Measurements from ENCODE around the gene TNFAIP2.
"Not testable (repeated sequence)": the region's sequence is repeated elsewhere in the genome, so short reads cannot be mapped to it uniquely, and the experiment has no call there.

TNFAIP2 gene

DNA sequence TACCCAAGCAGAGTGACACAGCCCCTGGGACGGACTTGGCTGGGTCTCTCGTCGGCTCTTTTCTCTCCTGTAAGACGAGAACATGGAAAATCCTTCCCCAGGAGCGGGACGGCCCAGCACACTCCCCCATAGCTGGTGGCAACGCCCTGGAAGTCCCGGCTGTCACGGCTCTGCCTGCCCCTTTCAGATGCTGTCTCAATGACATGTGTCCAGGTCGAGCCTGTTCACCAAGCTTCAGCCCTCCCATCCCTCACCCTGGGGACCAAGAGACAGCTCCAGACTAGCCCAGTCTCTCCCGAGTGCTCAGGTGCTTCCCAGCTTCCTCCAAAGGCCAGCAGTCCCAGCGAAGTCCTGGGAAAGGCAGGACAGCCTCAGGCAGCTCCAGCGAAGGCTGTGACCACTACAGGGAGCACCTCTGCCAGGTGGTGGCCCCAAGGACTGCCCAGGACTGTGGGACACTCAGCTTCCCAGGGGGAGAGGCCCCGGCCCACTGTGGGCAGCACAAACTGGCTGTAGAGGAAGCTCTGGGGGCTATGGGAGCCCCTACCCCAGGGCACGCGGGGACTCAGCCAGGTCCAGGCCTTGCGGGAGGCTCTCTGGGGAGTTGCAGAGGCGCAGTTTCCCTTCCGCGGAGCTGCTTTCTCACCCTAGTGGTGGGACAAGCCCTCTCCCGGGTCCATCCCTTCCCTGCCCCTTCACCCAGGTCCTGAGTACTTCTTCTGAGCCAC is 33.6 kb downstream of the TNFAIP2 start:
- DNase-seq: no peak

DNA sequence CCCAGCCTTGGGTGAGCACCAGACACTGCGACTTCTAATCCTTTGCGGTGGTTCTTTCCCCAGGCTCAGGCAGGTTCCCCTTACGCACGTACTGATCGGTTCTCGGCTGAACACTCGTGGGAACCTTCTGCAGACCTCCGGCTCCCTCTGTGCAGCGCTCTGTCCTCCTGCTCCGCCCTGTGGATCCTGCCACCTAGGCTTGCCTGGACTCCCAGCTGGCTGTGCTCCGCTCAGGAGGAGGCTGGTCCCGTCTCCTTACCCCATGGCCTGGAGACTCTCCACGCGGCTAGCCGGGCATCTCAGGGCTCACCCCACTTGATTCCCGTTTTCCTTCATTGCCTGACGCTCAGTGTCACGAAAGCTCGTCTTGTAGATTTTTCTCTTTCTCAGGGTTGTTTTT is 34.7 kb downstream of the TNFAIP2 start:
- no peak for DNase-seq

DNA sequence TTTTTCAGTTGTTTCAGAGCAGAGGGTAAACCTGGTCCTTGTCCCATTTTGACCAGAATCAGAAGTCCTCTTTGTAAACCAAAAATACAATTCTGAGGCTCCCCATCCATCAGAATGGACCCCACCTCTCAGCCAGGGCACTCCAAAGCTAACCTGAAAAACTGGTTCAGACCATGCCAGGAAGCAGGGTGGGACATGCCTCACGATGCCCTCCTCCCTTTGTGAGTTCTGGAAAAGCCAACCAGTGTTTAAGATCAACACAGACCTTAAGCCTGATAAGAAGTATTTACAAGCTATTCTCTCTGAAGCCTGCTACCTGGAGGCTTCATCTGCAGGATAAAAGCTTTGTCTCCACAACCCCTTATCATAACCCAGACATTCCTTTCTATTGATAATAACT is 35.4 kb downstream of the TNFAIP2 start:
- DNase-seq: no peak

DNA sequence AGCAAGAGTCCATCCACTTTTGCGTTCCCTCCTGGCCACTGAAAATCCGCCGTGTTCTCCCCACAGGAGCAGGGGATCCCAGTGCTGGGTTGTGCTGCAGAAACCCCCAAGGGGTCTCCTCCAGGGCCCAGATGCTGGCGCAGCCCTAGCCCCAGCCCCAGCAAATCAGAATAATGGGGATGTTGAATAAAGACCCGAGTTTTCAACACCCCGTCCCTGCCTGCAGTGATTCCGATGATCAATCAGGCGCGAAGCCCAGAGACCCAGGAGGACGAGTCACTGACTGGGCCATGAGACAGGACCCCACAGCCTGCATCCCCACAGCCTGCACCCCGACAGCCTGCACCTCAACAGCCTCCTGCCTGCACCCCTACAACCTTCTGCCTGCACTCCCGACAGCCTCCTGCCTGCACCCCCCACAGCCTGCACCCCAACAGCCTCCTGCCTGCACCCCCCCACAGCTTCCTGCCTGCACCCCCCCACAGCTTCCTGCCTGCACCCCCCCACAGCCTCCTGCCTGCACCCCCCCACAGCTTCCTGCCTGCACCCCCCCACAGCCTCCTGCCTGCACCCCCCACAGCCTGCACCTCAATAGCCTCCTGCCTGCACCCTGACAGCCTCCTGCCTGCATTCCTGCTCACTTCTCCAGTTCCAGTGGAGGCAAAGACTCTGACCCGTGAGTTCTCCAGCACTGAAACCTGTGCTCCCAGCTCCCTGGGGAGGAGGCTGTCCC is 37.2 kb downstream of the TNFAIP2 start:
- DNase-seq: no peak

DNA sequence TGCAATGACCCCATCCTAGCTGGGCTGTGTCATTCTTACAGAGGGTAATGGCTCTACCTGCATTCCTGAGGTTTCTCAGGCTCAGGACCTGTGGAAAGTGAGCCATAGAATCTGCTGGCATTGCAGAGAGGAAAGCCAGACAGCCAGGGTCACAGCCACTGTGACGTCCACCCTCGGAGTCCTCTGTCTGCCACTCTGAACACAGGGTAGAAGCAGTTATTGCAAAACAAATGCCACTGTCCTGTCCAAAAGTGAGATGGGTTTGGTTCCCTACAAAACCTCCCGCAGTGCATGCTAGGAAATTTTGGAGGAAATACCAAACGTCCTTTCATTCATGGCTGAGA is 37.8 kb downstream of the TNFAIP2 start:
- DNase-seq: no peak

DNA sequence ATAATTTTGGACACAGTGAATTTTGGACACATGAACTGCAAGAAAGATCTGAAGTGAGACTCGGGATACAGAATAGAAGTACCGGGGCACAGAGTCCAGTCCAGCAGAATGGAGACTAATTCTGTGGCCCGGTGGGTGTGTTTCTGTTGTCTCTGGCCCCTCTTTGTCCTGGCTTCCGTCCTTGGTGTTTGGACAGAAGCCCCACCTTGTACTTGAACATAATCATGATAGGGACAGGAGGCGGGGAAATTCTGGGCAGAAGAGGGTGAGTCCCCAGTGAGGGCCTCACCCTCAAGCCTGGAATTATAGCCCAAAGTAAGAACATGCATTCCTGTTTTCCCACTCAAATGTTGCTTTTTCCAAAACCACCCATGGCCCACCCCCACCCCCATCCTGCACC is 39.9 kb downstream of the TNFAIP2 start:
- no peak for DNase-seq

DNA sequence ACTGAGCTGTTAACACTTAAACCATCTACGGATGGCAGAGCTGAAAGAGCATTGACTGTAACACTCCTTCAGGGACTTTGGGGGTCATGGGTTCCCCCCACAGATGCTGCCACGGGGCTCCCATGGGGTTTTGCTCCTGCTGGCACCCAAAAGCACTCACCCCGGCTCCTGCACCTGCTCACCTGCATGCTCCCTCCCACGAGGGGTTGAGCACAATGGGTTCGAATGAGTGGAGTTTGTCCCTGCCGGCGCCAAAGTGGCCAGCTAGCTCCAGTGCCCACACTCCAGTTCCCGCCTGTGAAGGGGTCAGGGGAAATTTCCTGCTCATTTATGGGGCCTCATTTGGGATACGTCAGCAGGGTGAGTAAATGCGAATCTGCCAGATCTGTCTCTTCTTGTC is 40.7 kb downstream of the TNFAIP2 start:
- no peak for DNase-seq

DNA sequence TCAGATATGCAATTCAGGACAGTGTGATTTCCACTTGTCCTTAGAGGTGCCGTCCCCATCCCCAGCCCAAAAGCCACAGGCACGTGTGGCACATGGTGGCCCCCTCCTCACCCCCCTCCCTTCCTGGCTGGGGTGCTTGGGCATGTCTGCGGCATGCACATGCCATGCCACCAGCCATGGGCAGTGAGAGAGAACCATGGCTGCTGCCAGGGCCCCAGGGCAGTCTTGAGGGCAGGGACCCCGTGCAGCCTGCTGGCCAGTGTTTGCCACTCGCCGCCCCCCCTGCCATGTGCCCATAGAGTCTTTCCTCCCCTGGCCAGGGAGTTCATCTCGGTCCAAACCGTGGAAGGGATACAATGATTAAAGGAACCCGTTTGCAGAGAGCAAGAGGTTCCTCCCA is 41.5 kb downstream of the TNFAIP2 start:
- DNase-seq: no peak

DNA sequence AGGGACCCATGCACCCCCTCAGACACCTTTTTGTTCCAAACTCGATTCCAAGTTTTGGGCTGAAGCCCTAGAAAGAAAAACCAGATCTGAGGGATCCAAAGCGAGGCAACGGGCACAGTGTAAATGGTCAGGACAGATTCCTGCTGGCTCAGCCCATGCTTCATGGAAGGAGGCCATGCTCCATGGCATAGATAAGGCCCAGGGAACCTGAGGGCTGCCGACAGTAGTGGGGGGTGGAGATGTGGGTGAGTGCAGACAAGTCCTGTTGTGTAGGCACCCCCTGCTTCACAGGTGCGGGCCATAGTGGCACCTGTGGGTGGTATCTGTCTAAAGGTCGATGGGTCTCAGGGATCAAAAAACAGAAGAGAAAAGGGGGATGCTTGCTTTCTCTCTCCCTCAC is 42.1 kb downstream of the TNFAIP2 start:
- DNase-seq: no peak

DNA sequence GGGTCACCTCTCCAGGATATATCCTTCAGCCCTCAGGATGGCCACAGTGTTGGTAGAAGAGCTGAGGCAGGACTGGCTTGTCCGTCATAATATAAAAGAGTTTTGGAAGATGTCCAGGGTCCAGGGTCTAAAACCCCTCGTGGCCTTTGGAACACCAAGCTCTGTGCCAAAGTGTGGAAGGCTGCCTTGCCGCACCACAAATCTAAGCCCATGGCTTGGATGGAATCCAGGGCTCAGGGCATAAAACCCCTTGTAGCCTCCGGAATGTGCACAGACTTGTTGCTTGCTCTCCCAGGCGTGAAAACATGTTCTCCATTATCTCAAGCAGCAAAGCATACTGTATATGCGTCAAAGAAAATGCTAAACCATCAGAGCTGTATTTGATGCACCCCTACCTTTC is 46.7 kb downstream of the TNFAIP2 start:
- no peak for DNase-seq

DNA sequence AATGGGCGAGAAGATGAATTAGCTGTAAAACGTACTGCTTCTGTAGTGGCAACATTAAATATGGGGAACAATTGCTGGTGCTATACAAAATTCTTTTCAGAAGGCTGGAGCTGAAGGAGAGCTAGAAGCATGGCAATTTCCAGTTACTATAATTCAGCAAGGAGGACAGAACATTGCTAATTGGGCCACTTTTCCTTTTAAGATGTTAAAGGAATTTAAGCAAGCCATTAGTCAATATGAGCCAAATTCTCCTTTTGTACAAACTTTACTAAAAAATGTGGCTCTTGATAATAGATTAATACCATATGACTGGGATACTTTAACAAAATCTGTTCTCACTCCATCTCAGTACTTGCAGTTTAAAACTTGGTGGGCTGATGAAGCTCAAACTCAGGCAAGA is 47.9 kb downstream of the TNFAIP2 start:
- DNase-seq: not testable (repeated sequence)

DNA sequence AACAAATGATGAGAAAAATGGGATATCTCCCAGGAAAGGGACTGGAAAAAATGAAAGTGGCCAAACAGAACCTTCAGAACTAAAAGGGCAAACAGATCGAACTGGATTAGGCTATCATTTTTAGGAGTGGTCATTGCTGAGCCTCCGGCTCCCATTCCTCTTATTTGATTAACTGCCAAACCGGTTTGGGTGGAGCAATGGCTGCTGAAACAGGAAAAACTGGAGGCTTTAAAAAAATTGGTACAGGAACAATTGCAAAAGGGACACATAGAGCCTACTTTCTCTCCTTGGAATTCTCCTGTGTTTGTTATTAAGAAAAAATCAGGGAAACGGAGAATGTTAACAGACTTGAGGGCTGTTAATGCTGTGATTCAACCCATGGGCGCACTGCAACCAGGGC is 49.7 kb downstream of the TNFAIP2 start:
- no peak for DNase-seq

DNA sequence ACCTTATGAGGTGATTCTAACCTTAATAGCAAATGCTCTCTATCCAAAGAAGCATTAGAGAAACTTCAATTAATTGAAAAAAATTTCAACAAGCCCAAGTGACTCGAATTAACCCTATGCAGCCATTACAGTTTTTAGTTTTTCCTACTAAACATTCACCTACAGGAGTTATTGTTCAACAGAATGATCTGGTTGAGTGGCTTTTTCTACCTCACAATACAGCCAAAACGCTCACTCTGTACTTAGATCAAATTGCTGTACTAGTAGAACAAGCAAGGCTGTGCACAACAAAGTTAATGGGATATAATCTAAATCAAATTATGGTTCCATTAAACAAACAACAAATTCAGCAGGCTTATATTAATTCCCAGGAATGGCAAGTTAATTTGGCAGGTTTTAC is 50.6 kb downstream of the TNFAIP2 start:
- not testable (repeated sequence) for DNase-seq

DNA sequence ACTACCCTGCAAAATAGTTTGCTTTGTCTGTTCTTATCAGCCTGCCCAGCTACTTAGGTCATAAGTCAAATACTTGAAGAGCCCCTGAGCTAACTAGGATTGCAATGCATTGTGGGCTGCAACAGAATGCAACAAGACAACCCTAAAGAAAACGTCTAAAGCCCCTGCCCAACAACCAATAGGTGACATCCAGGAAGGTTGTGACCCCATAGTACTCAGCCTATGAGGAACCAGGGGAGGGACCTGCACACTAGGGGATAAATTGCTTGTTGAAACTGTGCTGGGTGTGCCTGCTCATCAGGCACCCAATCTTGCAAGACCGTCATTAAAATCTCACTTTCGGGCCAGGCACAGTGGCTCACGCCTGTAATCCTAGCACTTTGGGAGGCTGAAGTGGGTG is 52.9 kb downstream of the TNFAIP2 start:
- DNase-seq: not testable (repeated sequence)

DNA sequence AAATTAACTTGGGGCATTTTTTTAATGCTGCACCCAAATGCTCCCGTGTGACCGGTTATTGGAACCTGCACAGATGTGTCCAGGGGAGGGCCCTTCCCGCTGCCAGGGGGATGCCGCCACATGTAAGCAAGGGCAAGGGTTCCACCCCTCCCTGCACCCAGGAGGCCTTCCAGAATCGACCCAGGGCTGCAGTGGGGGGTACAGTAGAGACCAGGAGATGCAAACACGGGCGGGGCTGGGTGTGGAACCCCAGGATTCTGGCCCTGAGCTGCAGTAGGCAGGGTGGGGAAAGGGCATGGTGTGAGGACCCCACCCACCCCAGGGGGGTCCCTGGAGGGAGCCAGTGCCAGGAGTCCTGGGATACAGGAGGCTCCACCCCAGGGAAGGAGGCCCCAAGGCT is 54.1 kb downstream of the TNFAIP2 start:
- DNase-seq: no peak

DNA sequence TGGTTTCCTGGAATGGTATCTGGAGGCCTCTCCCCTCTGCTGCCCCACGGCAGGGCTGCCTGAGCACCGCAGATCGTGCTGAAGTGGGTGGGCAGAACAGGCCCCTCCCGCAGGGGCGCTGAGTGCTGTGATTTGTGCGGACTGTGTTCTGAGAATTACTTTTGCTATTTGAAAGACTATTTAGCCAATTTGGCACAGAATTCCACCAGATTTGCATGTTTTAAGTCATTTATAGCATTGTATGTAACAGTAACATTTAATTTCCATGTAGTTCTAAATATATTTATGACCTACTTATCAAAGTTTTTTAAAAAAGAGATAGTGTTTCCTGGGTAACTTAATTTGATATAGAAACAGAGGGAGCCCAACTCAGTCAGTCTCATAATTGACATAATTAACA is 55.3 kb downstream of the TNFAIP2 start:
- DNase-seq: no peak

DNA sequence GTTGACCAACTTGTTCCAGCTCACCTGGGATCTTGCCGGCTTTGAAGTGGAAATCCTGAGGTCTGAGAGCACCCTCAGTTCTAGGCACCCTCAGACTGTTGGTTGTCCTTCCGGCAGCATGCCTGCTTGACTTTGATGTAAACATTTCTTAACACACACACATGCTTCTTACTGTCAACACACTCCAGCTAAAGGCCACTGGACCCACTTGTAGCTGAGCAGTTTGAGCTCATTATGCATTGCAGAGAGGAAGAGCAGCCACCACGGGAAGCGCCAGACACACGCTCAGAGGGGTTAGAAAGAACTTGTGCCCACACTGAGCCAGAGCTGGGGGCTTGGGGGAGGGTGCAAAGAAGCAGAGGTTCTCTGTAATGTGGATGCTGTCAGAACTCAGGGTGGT is 55.8 kb downstream of the TNFAIP2 start:
- no peak for DNase-seq

DNA sequence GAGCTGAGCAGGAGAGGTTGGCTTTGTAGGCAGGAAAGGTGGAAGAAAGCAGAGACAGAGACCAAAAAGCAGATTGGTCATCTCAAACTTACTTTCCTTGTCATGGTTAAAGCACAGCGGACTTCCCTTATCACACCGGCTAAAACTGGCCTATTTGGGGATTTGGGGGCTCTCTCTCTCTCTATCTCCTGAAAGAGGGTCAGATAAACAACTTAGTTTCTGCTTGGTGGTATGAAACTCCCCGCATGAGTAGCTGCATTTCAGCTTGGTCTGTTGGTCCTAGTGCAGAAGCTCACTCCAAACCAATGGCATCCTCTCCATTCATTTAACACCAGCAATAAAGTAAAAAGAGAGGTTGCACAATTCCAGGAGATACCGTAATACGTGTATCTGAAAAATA is 57.1 kb downstream of the TNFAIP2 start:
- DNase-seq: no peak

DNA sequence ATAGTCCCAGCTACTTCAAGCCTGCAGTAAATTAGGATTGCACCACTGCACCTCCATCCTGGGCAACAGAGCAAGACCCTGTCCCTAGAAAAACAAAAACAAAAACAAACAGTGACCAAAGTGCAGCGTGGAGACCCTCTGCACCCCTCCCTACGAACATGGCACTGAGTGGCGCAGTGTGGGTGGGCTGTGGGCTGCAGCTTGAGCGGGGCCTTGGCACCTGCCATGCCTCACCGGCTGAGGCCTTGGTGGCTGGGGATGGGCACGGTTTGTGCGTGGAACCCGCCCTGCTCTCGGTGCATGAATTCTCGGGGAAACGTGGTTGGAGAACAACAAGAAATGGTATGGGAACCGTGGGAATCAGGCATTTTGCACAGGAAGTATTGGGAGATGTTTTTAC is 60.8 kb downstream of the TNFAIP2 start:
- no peak for DNase-seq

DNA sequence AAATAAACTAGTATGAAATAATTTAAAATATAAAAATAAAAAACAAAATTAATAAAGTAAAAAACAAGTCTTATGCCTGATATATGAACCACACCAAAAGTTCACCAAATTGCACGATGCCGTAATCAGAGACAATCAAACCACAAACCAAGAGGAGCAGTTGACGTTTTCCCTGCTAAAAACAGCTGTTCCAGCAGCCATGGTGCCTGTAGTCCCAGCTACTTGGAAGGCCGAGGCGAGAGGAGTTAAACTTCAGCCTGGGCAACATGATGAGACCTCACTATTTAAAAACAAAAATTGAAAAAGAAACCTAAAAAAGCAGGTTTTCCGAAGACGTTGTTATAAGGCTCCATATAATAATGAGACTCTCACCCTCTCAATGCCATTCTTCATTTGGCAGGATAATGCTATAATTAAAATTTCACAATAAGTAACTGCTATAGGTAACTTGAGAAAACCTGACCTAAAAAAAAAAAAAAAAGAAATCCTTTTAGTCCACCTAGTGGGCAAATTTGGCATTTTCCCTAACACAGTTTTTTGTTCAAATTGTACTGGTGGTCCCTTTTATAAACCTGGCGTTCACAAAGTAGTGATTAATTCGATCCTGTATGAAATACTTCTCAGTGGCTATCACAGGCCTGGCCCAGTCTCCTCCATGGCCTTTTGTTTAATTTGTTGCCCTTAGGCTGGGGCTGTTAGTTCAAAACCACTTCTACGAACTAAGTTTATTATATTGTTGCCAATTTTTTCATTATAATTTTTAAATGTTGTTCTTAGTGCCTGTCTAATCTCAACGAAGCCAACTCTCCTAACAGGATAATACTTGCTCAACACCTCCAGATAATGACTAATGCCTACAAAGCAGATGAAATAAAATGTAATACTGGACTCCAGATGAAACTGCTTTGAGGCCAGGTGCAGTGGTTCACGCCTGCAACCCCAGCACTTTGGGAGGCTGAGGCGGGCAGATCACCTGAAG is 62.1 kb downstream of the TNFAIP2 start:
- peak; percentile 34 for DNase-seq

DNA sequence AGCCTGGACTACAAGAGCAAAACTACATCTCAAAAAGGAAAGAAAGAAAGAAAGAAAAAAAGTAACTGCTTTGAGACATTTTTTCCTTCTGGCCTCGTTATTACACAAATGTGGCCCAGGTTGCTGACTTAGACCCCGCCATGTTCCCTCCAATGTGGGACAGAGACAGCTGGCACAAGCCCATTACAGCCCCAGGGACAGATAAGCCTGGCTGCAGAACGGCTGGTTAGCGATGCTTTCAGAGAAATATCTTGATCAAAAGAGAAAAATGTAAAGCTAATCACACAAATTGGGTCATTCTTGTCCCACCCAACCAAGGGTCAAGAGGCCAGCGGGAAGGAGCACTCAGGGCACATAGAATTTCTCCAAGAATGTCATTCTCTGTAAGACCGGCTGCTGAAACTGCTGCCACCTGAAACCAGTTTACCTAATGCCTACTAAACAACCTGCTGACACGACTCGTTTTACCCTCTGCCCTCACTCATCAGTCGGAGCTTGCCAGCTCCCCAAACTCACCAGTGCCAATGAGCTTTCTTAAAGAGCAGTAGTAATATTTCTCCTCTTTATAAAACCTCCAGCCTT is 63.1 kb downstream of the TNFAIP2 start:
- no peak for DNase-seq

All from fibroblast of skin of scalp (primary cell).